Measurements from ENCODE around the gene PAFAH1B1. TPM values are rescaled to one million over a fixed set of nuclear protein-coding genes. Genes with fewer than 3 reads are reported as not detected.

The PAFAH1B1 gene
- total and polyA plus RNA-seq, 2 donors (not counting 3 experiments of a cell fraction or from before 2014, with no cell fraction given), result 46.5 to 158 TPM

DNA sequence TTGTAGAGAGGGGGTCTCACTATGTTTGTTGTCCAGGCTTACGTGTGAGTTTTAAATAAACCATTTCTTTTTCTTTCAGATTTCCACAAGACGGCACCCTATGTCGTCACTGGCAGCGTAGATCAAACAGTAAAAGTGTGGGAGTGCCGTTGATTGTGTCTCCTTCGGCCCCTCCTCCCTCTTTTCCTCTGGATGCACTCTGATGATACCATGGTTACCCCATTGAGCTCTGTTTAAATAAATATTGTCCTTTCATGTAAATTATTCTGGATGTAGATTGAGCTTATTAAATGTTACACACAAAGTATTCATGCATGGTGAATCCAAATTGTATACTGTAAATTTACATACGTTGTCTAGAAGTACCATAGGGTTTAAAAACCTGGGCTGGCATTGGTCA is 88.2 kb downstream of the PAFAH1B1 start:
- no peak overlapping the region for H3K9ac ChIP-seq (replicated peaks; ENCODE audit: extremely low read depth, insufficient read depth, low read length)
- H2AFZ ChIP-seq (ENCODE audit: low read depth, low read length), result no peak overlapping the region
- DNase-seq (ENCODE audit: low read depth, low spot score), result no peak
- intact Hi-C loops (cut with micrococcal nuclease), result no loop called here
- ChIA-PET POLR2A (no interaction called here), CTCF (no interaction called here)
- H3K79me2 ChIP-seq (ENCODE audit: control insufficient read depth, insufficient read depth, low read length), result peaks cover 8% of the 10 kb centered on the region
- H3K27ac ChIP-seq (ENCODE audit: insufficient read depth, low read depth, low read length), result no peak overlapping the region
- no peak overlapping the region for H3K4me2 ChIP-seq (ENCODE audit: insufficient read depth, low read length)
- BruUV-seq (replicated peaks), result no TSS peak
- no peaks in the 10 kb centered on the region for H3K27me3 ChIP-seq (ENCODE audit: control insufficient read depth in 2 of 2, insufficient read depth in 2 of 2, low read length in 2 of 2)
- no peak for FAIRE-seq
- H3K4me1 ChIP-seq (ENCODE audit: control insufficient read depth, extremely low read depth, insufficient read depth, low read length), result no peaks in the 10 kb centered on the region
- no peak for TF ChIP-seq POLR2AphosphoS5 (IDR thresholded peaks at IDR 0.05; ENCODE audit: insufficient read depth, low read depth, low read length)
- no peak for TF ChIP-seq MYC (IDR thresholded peaks at IDR 0.05; ENCODE audit: low read depth, low read length)
- TF ChIP-seq GATA2 (IDR thresholded peaks at IDR 0.05; ENCODE audit: insufficient read depth, insufficient read length, low read depth, low read length), result no peak
- TF ChIP-seq JUN (IDR thresholded peaks at IDR 0.05; ENCODE audit: borderline replicate concordance, insufficient read depth, insufficient read length, low read depth), result no peak
- TF ChIP-seq, protein P1, sequence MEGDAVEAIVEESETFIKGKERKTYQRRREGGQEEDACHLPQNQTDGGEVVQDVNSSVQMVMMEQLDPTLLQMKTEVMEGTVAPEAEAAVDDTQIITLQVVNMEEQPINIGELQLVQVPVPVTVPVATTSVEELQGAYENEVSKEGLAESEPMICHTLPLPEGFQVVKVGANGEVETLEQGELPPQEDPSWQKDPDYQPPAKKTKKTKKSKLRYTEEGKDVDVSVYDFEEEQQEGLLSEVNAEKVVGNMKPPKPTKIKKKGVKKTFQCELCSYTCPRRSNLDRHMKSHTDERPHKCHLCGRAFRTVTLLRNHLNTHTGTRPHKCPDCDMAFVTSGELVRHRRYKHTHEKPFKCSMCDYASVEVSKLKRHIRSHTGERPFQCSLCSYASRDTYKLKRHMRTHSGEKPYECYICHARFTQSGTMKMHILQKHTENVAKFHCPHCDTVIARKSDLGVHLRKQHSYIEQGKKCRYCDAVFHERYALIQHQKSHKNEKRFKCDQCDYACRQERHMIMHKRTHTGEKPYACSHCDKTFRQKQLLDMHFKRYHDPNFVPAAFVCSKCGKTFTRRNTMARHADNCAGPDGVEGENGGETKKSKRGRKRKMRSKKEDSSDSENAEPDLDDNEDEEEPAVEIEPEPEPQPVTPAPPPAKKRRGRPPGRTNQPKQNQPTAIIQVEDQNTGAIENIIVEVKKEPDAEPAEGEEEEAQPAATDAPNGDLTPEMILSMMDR (IDR thresholded peaks at IDR 0.05; ENCODE audit: extremely low read depth in 1 of 2, insufficient read depth in 1 of 2, low read depth in 1 of 2, low read length in 2 of 2), result no peak
- no peak for TF ChIP-seq FOS (IDR thresholded peaks at IDR 0.05; ENCODE audit: borderline replicate concordance, insufficient read depth, low read length)
- TF ChIP-seq, protein P2, sequence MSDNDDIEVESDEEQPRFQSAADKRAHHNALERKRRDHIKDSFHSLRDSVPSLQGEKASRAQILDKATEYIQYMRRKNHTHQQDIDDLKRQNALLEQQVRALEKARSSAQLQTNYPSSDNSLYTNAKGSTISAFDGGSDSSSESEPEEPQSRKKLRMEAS (IDR thresholded peaks at IDR 0.05; ENCODE audit: insufficient read depth, insufficient read length), result no peak
- no peak for TF ChIP-seq POLR2A (IDR thresholded peaks at IDR 0.05; ENCODE audit: low read depth, low read length)
- no peak for TF ChIP-seq EZH2 (IDR thresholded peaks at IDR 0.05; ENCODE audit: borderline replicate concordance, low read depth, low read length, severe bottlenecking)
- no peak overlapping the region for H3K4me3 ChIP-seq (replicated peaks in 1 of 3; ENCODE audit: insufficient read depth in 1 of 3, low read depth in 1 of 3, low read length in 3 of 3)
- H4K20me1 ChIP-seq (replicated peaks; ENCODE audit: control insufficient read depth, extremely low read depth, insufficient read depth, low read length), result peaks cover 5% of the 10 kb centered on the region
- no peaks in the 10 kb centered on the region for H3K9me3 ChIP-seq (replicated peaks; ENCODE audit: control insufficient read depth, insufficient read depth, low read length)
- no peaks in the 10 kb centered on the region for H3K9me1 ChIP-seq (replicated peaks; ENCODE audit: control insufficient read depth, extremely low read depth, insufficient read depth, low read length)
- dilution Hi-C loops (cut with MboI; ENCODE audit: extremely low pct_ligation_motif_present, low sequenced_read_pairs), result no loop called here
- peaks cover 19 to 22% of the 10 kb centered on the region in 2 experiments for H3K36me3 ChIP-seq (ENCODE audit: control insufficient read depth in 2 of 2, extremely low read depth in 1 of 2, insufficient read depth in 2 of 2, low read length in 2 of 2)
